ENCODE measurements around the gene GNAS.
"Not testable (repeated sequence)": the region's sequence is repeated elsewhere in the genome, so short reads cannot be mapped to it uniquely, and the experiment has no call there.

Gene GNAS

GRCh38 chr20:58816957-58817651 lies 35.4 kb upstream of the GNAS start:
- H3K27me3 ChIP-seq (ENCODE audit: control insufficient read depth in 1 of 2, insufficient read depth in 2 of 2, low read length in 2 of 2) = peaks cover 0 to 5% of the 10 kb centered on the region in 2 donors
- H3K4me1 ChIP-seq (ENCODE audit: control insufficient read depth in 1 of 2, insufficient read depth in 2 of 2, low read length in 2 of 2) = no peaks in the 10 kb centered on the region
- H3K9ac ChIP-seq (ENCODE audit: low read depth in 1 of 2, low read length in 2 of 2) = no peak overlapping the region
- H3K4me3 ChIP-seq (ENCODE audit: low read depth in 1 of 2, low read length in 2 of 2) = no peak overlapping the region
- no peaks in the 10 kb centered on the region for H3K9me3 ChIP-seq (ENCODE audit: control insufficient read depth in 1 of 2, low read length in 2 of 2)
- H3K36me3 ChIP-seq (ENCODE audit: control insufficient read depth in 1 of 2, insufficient read depth in 2 of 2, low read length in 2 of 2) = no peaks in the 10 kb centered on the region
- H3K27ac ChIP-seq (ENCODE audit: low read depth, low read length) = no peak overlapping the region

DNA sequence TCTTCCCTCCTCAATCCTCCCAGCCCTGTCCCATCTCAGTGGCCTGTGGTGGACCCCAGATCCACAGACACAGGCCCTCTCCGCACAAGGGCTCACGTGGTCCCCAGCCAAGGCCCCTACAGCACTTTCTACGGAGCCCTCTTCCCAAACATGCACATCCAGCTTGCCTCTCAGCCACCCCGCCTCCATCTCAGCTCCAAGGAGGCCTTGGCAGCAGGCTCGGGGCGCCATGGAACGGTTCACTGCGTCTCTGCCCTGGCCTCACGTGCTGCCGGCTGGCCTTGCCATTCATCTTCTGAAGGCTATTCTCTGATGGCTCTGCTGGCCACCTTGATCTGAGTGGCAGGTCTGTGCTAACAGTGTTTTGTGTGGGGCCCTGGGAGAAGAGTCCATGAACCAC lies 34.8 kb upstream of the GNAS start:
- Histone ChIP-seq H3K36me3 (ENCODE audit: control insufficient read depth in 1 of 2, insufficient read depth in 2 of 2, low read length in 2 of 2) (no peaks in the 10 kb centered on the region), H3K27me3 (ENCODE audit: control insufficient read depth in 1 of 2, insufficient read depth in 2 of 2, low read length in 2 of 2) (no peaks in the 10 kb centered on the region), H3K4me3 (ENCODE audit: low read depth in 1 of 2, low read length in 2 of 2) (no peak overlapping the region), H3K27ac (ENCODE audit: low read depth, low read length) (no peak overlapping the region), H3K4me1 (ENCODE audit: control insufficient read depth in 1 of 2, insufficient read depth in 2 of 2, low read length in 2 of 2) (no peaks in the 10 kb centered on the region), H3K9ac (ENCODE audit: low read depth in 1 of 2, low read length in 2 of 2) (no peak overlapping the region), H3K9me3 (ENCODE audit: control insufficient read depth in 1 of 2, low read length in 2 of 2) (no peaks in the 10 kb centered on the region)

DNA sequence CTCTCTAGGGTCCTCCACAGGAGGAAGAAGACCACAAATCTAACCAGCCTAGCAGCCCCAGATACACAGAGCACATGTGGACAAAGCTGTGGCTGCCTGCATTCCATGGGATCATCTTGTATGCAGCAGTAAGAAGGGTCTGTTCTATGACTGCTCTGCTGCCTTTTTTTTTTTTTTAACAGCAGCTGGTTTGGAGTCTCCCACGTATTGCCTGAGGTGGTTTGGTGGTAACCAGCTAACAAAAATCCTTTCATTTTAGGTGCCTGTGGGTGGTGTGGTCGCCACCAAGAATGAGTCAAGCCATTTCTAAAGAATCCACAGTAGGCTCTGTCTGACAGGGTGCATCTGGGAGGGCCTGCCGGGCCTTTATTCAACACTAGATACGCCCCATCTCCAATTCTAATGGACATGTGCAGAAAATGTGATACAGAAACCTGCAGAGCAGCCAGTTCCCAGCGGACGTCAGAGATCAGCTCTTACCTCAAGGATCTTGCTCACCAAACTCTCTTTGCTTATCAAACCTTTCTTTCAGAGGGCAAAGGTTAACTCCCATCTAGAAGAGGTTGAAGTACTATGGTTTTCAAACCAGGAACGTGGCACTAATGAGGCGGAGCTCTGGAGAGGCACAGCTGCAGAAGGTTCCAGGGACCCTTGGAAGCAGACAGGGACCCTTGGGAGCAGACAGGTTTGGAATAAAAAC lies 33.8 kb upstream of the GNAS start:
- Histone ChIP-seq H3K9me3 (ENCODE audit: control insufficient read depth in 1 of 2, low read length in 2 of 2) (no peaks in the 10 kb centered on the region), H3K4me1 (ENCODE audit: control insufficient read depth in 1 of 2, insufficient read depth in 2 of 2, low read length in 2 of 2) (no peaks in the 10 kb centered on the region), H3K27ac (ENCODE audit: low read depth, low read length) (no peak overlapping the region), H3K9ac (ENCODE audit: low read depth in 1 of 2, low read length in 2 of 2) (no peak overlapping the region), H3K36me3 (ENCODE audit: control insufficient read depth in 1 of 2, insufficient read depth in 2 of 2, low read length in 2 of 2) (no peaks in the 10 kb centered on the region), H3K27me3 (ENCODE audit: control insufficient read depth in 1 of 2, insufficient read depth in 2 of 2, low read length in 2 of 2) (no peaks in the 10 kb centered on the region), H3K4me3 (ENCODE audit: low read depth in 1 of 2, low read length in 2 of 2) (no peak overlapping the region)

DNA sequence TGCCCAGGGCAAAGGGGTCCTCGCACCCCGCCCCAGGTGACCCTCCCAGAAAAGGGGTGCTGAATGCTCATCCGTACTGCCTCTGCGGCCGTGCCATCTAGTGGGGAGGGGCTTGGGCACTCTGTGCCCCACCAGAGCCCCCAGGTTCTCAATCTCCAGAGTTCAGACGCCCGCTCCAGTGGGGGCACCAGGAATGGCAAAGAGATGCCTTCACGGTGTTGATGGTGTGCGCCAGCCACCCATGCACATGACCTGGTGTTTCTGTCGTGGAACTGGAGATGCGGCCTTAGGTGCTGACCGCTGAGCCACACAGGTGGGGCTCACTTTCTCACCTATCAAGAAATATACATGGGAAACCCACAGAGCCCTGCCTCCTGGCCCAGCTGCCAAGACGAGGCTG lies 32.6 kb upstream of the GNAS start:
- Histone ChIP-seq H3K9me3 (ENCODE audit: control insufficient read depth in 1 of 2, low read length in 2 of 2) (no peaks in the 10 kb centered on the region), H3K36me3 (ENCODE audit: control insufficient read depth in 1 of 2, insufficient read depth in 2 of 2, low read length in 2 of 2) (no peaks in the 10 kb centered on the region), H3K4me1 (ENCODE audit: control insufficient read depth in 1 of 2, insufficient read depth in 2 of 2, low read length in 2 of 2) (no peaks in the 10 kb centered on the region)

DNA sequence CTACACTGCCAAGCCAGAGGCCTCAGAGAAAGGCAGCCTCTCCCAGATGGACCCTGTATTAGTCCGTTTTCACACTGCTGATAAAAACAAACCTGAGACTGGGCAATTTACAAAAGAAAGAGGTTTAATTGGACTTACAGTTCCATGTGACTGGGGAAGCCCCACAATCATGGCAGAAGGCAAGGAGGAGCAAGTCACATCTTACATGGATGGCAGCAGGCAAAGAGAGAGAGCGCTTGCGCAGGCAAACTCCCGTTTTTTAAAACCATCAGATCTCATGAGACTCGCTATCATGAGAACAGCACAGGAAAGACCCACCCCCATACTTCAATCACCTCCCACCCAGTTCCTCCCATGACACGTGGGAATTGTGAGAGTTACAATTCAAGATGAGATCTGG lies 32.0 kb upstream of the GNAS start:
- not testable (repeated sequence) for H3K4me1 ChIP-seq (ENCODE audit: control insufficient read depth in 1 of 2, insufficient read depth in 2 of 2, low read length in 2 of 2); H3K27ac ChIP-seq (ENCODE audit: low read depth, low read length); H3K4me3 ChIP-seq (ENCODE audit: low read depth in 1 of 2, low read length in 2 of 2); H3K27me3 ChIP-seq (ENCODE audit: control insufficient read depth in 1 of 2, insufficient read depth in 2 of 2, low read length in 2 of 2); H3K9ac ChIP-seq (ENCODE audit: low read depth in 1 of 2, low read length in 2 of 2); H3K9me3 ChIP-seq (ENCODE audit: control insufficient read depth in 1 of 2, low read length in 2 of 2); H3K36me3 ChIP-seq (ENCODE audit: control insufficient read depth in 1 of 2, insufficient read depth in 2 of 2, low read length in 2 of 2)

More for the DNA sequence above, 32.6 kb upstream of the GNAS start:
- H3K27me3 ChIP-seq (ENCODE audit: control insufficient read depth in 1 of 2, insufficient read depth in 2 of 2, low read length in 2 of 2) = no peaks in the 10 kb centered on the region
- no peak overlapping the region for H3K27ac ChIP-seq (ENCODE audit: low read depth, low read length)
- no peak overlapping the region for H3K9ac ChIP-seq (ENCODE audit: low read depth in 1 of 2, low read length in 2 of 2)
- H3K4me3 ChIP-seq (ENCODE audit: low read depth in 1 of 2, low read length in 2 of 2) = no peak overlapping the region

GRCh38 chr20:58822149-58822548 lies 30.4 kb upstream of the GNAS start:
- H3K9ac ChIP-seq (ENCODE audit: low read depth in 1 of 2, low read length in 2 of 2) = no peak overlapping the region
- H3K9me3 ChIP-seq (ENCODE audit: control insufficient read depth in 1 of 2, low read length in 2 of 2) = no peaks in the 10 kb centered on the region
- no peaks in the 10 kb centered on the region for H3K36me3 ChIP-seq (ENCODE audit: control insufficient read depth in 1 of 2, insufficient read depth in 2 of 2, low read length in 2 of 2)
- no peaks in the 10 kb centered on the region for H3K4me1 ChIP-seq (ENCODE audit: control insufficient read depth in 1 of 2, insufficient read depth in 2 of 2, low read length in 2 of 2)
- H3K27me3 ChIP-seq (ENCODE audit: control insufficient read depth in 1 of 2, insufficient read depth in 2 of 2, low read length in 2 of 2) = no peaks in the 10 kb centered on the region
- no peak overlapping the region for H3K4me3 ChIP-seq (ENCODE audit: low read depth in 1 of 2, low read length in 2 of 2)
- no peak overlapping the region for H3K27ac ChIP-seq (ENCODE audit: low read depth, low read length)

DNA sequence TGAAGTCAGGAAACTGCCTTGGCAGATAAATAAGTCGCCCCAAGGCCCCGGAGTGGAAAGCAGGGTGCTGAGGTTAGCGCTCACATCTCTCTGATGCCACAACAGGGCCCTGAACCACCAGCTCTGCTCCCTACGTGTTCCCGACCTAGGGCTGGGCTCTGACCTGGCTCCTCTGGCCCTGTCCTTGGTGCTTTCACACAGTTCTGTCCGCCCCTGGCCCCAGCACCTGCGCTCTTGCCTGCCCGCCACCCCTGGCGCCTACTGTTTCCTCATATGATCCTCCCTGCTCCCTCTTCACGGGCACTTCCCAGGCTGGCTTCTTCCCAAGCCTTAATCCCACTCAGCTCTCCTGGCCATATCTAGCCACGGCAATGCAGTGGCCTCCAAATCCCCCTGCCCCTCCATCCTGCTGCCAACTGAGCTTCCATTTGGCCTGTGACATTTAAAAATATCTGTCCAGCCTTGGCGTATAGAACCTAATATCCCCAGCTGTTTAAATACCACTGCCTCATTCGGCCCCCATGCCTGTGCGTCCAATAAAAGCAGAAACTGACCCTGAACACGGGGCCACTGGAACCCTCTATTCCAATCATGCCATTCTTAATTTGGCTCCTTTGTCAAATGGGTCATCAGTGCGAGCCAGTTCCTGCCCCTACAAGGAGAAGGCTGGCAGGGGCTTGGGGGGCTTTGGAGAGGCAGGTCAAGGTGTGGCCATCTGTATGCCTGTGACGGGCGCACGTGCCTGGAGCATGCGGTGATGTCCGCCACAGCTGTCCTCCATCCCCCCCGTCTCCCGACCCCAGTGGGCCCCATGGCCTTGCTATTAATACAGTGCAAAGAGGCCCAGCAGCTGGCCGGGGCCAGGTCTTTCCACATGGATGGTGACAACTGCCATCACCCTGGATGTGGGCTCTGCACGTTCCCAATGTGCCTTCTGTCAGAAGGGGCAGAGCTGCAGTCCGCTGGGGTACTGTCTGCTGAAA lies 29.5 kb upstream of the GNAS start:
- H3K36me3 ChIP-seq (ENCODE audit: control insufficient read depth in 1 of 2, insufficient read depth in 2 of 2, low read length in 2 of 2) = no peaks in the 10 kb centered on the region
- no peak overlapping the region for H3K9ac ChIP-seq (ENCODE audit: low read depth in 1 of 2, low read length in 2 of 2)
- H3K27me3 ChIP-seq (ENCODE audit: control insufficient read depth in 1 of 2, insufficient read depth in 2 of 2, low read length in 2 of 2) = no peaks in the 10 kb centered on the region
- H3K9me3 ChIP-seq (ENCODE audit: control insufficient read depth in 1 of 2, low read length in 2 of 2) = no peaks in the 10 kb centered on the region
- H3K4me1 ChIP-seq (ENCODE audit: control insufficient read depth in 1 of 2, insufficient read depth in 2 of 2, low read length in 2 of 2) = no peaks in the 10 kb centered on the region
- H3K27ac ChIP-seq (ENCODE audit: low read depth, low read length) = no peak overlapping the region
- no peak overlapping the region for H3K4me3 ChIP-seq (ENCODE audit: low read depth in 1 of 2, low read length in 2 of 2)

- Histone ChIP-seq H3K36me3 (ENCODE audit: control insufficient read depth in 1 of 2, insufficient read depth in 2 of 2, low read length in 2 of 2) (no peaks in the 10 kb centered on the region), H3K27me3 (ENCODE audit: control insufficient read depth in 1 of 2, insufficient read depth in 2 of 2, low read length in 2 of 2) (no peaks in the 10 kb centered on the region), H3K4me3 (ENCODE audit: low read depth in 1 of 2, low read length in 2 of 2) (no peak overlapping the region), H3K27ac (ENCODE audit: low read depth, low read length) (no peak overlapping the region), H3K4me1 (ENCODE audit: control insufficient read depth in 1 of 2, insufficient read depth in 2 of 2, low read length in 2 of 2) (no peaks in the 10 kb centered on the region), H3K9ac (ENCODE audit: low read depth in 1 of 2, low read length in 2 of 2) (no peak overlapping the region), H3K9me3 (ENCODE audit: control insufficient read depth in 1 of 2, low read length in 2 of 2) (no peaks in the 10 kb centered on the region)
Measured at GRCh38 chr20:58824843-58825242, 27.7 kb upstream of the GNAS start.

GRCh38 chr20:58825450-58825849 lies 27.1 kb upstream of the GNAS start:
- no peaks in the 10 kb centered on the region for H3K36me3 ChIP-seq (ENCODE audit: control insufficient read depth in 1 of 2, insufficient read depth in 2 of 2, low read length in 2 of 2)
- H3K9me3 ChIP-seq (ENCODE audit: control insufficient read depth in 1 of 2, low read length in 2 of 2) = no peaks in the 10 kb centered on the region
- no peaks in the 10 kb centered on the region for H3K27me3 ChIP-seq (ENCODE audit: control insufficient read depth in 1 of 2, insufficient read depth in 2 of 2, low read length in 2 of 2)
- no peak overlapping the region for H3K9ac ChIP-seq (ENCODE audit: low read depth in 1 of 2, low read length in 2 of 2)
- H3K4me3 ChIP-seq (ENCODE audit: low read depth in 1 of 2, low read length in 2 of 2) = no peak overlapping the region
- H3K27ac ChIP-seq (ENCODE audit: low read depth, low read length) = no peak overlapping the region
- no peaks in the 10 kb centered on the region for H3K4me1 ChIP-seq (ENCODE audit: control insufficient read depth in 1 of 2, insufficient read depth in 2 of 2, low read length in 2 of 2)

DNA sequence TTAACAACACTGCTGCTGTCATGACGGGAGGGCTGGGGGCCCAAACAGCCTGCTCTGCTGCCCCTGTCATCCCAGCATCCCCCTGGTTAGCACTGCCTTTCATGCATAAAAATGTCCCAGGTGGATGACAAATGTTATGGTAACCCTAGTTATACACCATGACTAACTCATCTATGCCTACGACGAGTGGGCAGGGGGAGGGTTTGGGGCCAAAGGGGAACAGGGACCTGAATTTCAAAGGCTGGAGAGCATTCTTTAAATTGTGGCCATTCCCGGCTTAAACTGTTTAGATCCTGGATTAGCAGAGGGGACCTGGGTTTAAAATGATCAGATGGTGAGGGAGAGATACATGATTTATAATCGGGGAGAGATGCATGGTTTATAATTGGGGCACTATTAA lies 26.2 kb upstream of the GNAS start:
- Histone ChIP-seq H3K9me3 (ENCODE audit: control insufficient read depth in 1 of 2, low read length in 2 of 2) (no peaks in the 10 kb centered on the region), H3K9ac (ENCODE audit: low read depth in 1 of 2, low read length in 2 of 2) (no peak overlapping the region), H3K27ac (ENCODE audit: low read depth, low read length) (no peak overlapping the region), H3K36me3 (ENCODE audit: control insufficient read depth in 1 of 2, insufficient read depth in 2 of 2, low read length in 2 of 2) (no peaks in the 10 kb centered on the region), H3K4me3 (ENCODE audit: low read depth in 1 of 2, low read length in 2 of 2) (no peak overlapping the region), H3K4me1 (ENCODE audit: control insufficient read depth in 1 of 2, insufficient read depth in 2 of 2, low read length in 2 of 2) (no peaks in the 10 kb centered on the region), H3K27me3 (ENCODE audit: control insufficient read depth in 1 of 2, insufficient read depth in 2 of 2, low read length in 2 of 2) (no peaks in the 10 kb centered on the region)

Measured in duodenal mucosa (tissue), 2 donors.